Cardiac muscle cell (in vitro differentiated cells and primary cell): ENCODE measurements around the gene KCNH3. TPM values are rescaled to one million over a fixed set of nuclear protein-coding genes. Genes with fewer than 3 reads are reported as not detected.

Source experiments
- DNase-seq, 2 donors: peaks; one replicate each; pipeline versions ENCODE4 v3.0.0 to v3.0.0-alpha.2; 2010 to 2017; ENCODE audit warnings: low read depth in 1 of 2, low spot score in 1 of 2
- H3K27ac ChIP-seq: fragments of 200-600 bp; sonication (generic); 2 replicates; pipeline ENCODE4 v1.5.1; 2016
- H3K27me3 ChIP-seq: fragments of 200-600 bp; sonication (generic); 2 replicates; pipeline ENCODE4 v1.6.0; 2016; ENCODE audit warnings: control low read depth
- H3K36me3 ChIP-seq: fragments of 200-600 bp; sonication (generic); 2 replicates; pipeline ENCODE4 v1.5.1; 2016; ENCODE audit warnings: control low read depth
- H3K4me1 ChIP-seq: fragments of 200-600 bp; sonication (generic); 2 replicates; pipeline ENCODE4 v1.8.1; 2017; ENCODE audit warnings: low read depth, mild to moderate bottlenecking, mixed run types
- H3K4me3 ChIP-seq: fragments of 200-600 bp; sonication (generic); 2 replicates; pipeline ENCODE4 v1.5.1; 2016; ENCODE audit warnings: mild to moderate bottlenecking
- H3K9me3 ChIP-seq: fragments of 200-600 bp; sonication (generic); 2 replicates; pipeline ENCODE4 v1.5.1; 2017; ENCODE audit warnings: low read depth, mild to moderate bottlenecking, control low read depth
- CTCF ChIP-seq: IDR thresholded peaks from 2 replicates; pipeline ENCODE4 v1.5.1; 2012; ENCODE audit warnings: low read depth, mild to moderate bottlenecking, low read length
- polyA plus RNA-seq: library from polyadenylated mRNA; unstranded; fragments of >200 nt; fragmentation: Nextera tagmentation; extraction: Ambion mirVana; gene quantifications from 2 replicates; pipeline ENCODE4 v1.2.1, GENCODE V29; 2016
- total RNA-seq: library from RNA; depleted of rRNA; stranded (reverse); fragments of >200 nt; gene quantifications from 2 replicates; pipeline ENCODE4 v1.2.3, GENCODE V29; 2016

Gene KCNH3
- total and polyA plus RNA-seq, 2 experiments from 2014 or later: 0.34 to 0.86 TPM

- no peak for TF ChIP-seq CTCF
- no peak overlapping the region for H3K27ac ChIP-seq
- no peak overlapping the region for H3K4me3 ChIP-seq
Measured at GRCh38 chr12:49584591-49584990, 45.8 kb downstream of the KCNH3 start.

GRCh38 chr12:49585477-49586459 is 46.9 kb downstream of the KCNH3 start:
- no peaks in the 10 kb centered on the region for H3K36me3 ChIP-seq
- no peak for DNase-seq
- H3K4me1 ChIP-seq: peaks cover 15% of the 10 kb centered on the region
- no peak for TF ChIP-seq CTCF
- H3K4me3 ChIP-seq: no peak overlapping the region
- H3K27ac ChIP-seq: no peak overlapping the region
- H3K27me3 ChIP-seq: no peaks in the 10 kb centered on the region
- no peaks in the 10 kb centered on the region for H3K9me3 ChIP-seq

More at GRCh38 chr12:49584591-49584990, 45.8 kb downstream of the KCNH3 start:
- H3K4me1 ChIP-seq: peaks cover 17% of the 10 kb centered on the region
- DNase-seq: no peak
- H3K36me3 ChIP-seq: no peaks in the 10 kb centered on the region
- no peaks in the 10 kb centered on the region for H3K9me3 ChIP-seq
- no peaks in the 10 kb centered on the region for H3K27me3 ChIP-seq

- Histone ChIP-seq H3K9me3 (no peaks in the 10 kb centered on the region), H3K36me3 (no peaks in the 10 kb centered on the region), H3K27ac (no peak overlapping the region), H3K4me1 (peaks cover 8% of the 10 kb centered on the region), H3K27me3 (no peaks in the 10 kb centered on the region), H3K4me3 (no peak overlapping the region)
- DNase-seq: no peak
- TF ChIP-seq CTCF: no peak
Measured at GRCh38 chr12:49587174-49587908, 48.5 kb downstream of the KCNH3 start.

- Histone ChIP-seq H3K27me3 (no peaks in the 10 kb centered on the region), H3K27ac (no peak overlapping the region), H3K4me1 (no peaks in the 10 kb centered on the region), H3K9me3 (no peaks in the 10 kb centered on the region), H3K4me3 (no peak overlapping the region), H3K36me3 (no peaks in the 10 kb centered on the region)
- no peak for DNase-seq
- no peak for TF ChIP-seq CTCF
Measured at GRCh38 chr12:49588281-49588680, 49.5 kb downstream of the KCNH3 start.

GRCh38 chr12:49588721-49589516 is 50.1 kb downstream of the KCNH3 start:
- Histone ChIP-seq H3K36me3 (no peaks in the 10 kb centered on the region), H3K4me1 (no peaks in the 10 kb centered on the region), H3K27ac (no peak overlapping the region), H3K27me3 (no peaks in the 10 kb centered on the region), H3K4me3 (no peak overlapping the region), H3K9me3 (no peaks in the 10 kb centered on the region)
- peak in 1 of 2 donors; percentile 13 for DNase-seq
- no peak for TF ChIP-seq CTCF
